HG03139 (cell line): ENCODE data around the gene WFIKKN1.

Experiments used
- ATAC-seq: cut with Tn5 transposase; IDR thresholded peaks from one replicate; pipeline ENCODE4 v1.9.1; 2021; ENCODE audit not compliant: unreplicated experiment

WFIKKN1 gene

GRCh38 chr16:635573-636205 is 4.9 kb downstream of the WFIKKN1 start:
- ATAC-seq = no peak

- peak; percentile 51 for ATAC-seq
Observed at GRCh38 chr16:636206-637080, 5.7 kb downstream of the WFIKKN1 start, which contains the start of gene METTL26. Gene METTL26 (minus strand): TSS chr16:636305. CDS start chr16:636290, 15 bp downstream.

- ATAC-seq = no peak
Observed at GRCh38 chr16:637081-638018, 6.6 kb downstream of the WFIKKN1 start.

DNA sequence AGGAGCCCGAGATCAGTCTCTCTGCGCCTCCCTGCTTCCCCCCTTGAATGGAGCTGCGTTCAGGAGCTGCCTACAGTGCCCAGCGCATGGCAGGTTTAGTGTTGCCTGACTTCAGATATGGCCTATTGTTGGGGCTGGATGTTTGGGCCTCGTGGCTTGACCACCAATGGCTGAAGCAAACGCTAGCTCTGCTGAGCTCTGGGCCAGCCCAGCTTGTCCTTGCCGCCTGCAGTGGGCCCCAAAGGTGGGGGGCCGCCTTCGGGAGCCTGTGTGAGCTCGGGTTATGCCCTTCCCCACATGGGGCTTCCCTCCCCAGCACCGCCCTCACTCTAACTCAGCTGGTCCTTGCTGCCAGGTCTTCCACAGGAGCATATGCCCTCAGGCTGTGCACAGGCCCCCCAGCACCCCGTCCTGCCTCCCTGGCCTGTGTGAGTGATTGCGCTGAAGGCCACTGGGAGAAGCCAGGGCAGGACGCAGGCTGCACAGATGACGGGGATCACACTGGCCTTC is 7.3 kb downstream of the WFIKKN1 start:
- ATAC-seq = no peak

DNA sequence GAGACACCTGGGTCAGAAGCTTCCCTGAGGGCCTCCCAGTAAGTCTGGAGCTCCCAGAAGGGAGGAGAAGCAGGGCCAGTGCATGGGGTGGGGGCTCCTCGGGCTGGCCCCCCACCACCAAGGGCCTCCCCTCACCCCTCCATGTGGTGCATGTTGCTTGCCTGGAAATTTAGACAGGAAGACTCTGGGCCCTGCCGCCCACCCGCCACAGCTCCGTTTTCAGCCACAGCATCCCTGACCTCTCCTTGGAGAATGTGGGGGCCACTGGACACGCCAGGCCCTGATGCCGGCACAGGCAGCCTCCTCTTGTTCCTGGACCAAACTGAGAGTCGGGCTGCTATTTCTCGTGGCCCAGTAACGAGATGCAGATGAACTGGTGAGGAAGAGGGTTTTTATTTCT is 8.1 kb downstream of the WFIKKN1 start:
- no peak for ATAC-seq

GRCh38 chr16:640614-641013 is 9.8 kb downstream of the WFIKKN1 start:
- no peak for ATAC-seq

- ATAC-seq = no peak
Observed at GRCh38 chr16:641326-642188, 10.8 kb downstream of the WFIKKN1 start, which contains the start of gene MCRIP2. Gene MCRIP2 (plus strand): TSS chr16:641828. CDS start chr16:641992, 164 bp downstream.

GRCh38 chr16:642189-643049 is 11.6 kb downstream of the WFIKKN1 start:
- ATAC-seq = no peak

- no peak for ATAC-seq
Observed at GRCh38 chr16:643050-643368, 12.2 kb downstream of the WFIKKN1 start.

DNA sequence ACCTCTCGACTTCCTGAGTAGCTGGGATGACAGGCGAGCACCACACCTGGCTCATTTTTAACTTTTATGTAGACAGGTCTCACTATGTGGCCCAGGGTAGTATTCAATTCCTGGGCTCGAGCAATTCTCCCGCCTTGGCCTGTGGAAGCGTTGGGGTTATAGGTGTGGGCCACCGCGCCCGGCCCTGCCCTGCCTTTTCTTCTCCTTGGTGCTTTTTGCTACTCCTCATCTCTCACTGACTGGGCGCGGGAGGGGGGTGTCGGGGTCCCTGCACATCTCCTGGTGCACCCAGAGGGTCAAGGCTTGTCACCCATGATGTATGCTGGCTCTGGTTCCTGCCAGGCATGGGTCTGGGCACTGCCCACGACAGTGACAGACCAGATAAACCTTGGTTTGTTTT is 13.8 kb downstream of the WFIKKN1 start:
- ATAC-seq = no peak

- ATAC-seq = no peak
Observed at GRCh38 chr16:645852-646678, 15.3 kb downstream of the WFIKKN1 start.

DNA sequence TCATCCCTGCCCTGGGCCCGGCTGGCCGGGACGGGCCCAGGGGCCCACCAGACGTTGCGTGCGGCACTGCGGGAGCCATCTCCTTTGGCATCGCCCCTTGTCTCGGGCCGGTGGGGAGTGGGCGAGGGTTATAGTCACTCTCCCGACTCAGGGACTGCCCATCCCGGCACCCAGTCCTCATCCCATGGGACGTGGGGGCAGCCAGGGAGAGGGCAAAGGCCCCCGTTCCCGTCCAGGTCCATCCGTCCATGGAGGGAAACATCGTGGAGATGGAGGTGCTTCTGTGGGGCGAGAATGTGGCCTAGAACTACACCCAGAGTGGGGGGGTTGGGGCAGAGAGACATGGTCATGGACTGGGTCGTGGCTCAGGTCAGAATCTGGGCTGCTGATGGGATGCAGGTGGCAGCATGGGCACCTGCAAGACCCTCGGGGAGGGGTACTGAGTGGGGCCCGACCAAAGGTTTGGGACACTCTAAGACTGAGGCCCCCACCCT is 15.9 kb downstream of the WFIKKN1 start:
- no peak for ATAC-seq

GRCh38 chr16:647173-647902 is 16.6 kb downstream of the WFIKKN1 start:
- ATAC-seq = no peak

DNA sequence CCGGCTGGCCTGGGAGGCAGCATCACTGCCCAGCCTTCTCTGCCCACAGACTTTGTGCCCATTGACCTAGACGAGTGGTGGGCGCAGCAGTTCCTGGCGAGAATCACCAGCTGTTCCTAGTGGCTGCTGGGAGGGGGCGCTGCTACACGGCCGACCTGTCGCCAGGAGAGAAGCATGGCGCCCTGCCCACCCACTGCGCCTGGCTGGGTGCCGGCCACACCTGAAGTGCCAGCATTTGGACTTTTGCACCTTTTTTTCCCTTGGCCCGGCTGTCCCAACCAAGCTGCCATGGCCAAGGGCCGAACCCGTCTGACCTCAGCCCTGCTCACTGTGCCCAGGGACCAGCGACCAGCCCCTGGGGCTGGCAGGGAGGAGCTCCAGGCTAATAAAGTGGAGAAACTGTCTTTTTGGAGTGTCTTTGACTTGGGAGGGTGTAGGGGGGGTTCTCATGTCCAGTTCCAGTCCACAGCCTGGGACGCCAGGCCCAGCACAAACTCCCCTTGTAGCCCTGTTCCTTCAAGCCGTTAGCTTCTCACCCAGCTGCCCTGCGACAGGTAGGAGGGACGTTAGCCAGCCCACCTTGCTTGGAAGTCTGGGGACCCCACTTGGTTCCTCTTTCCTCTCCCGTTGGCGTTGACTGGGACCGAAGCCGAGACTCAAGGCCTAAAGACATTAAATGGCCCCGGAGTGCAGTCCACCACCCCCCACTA is 17.4 kb downstream of the WFIKKN1 start:
- no peak for ATAC-seq

GRCh38 chr16:648781-649589 is 18.2 kb downstream of the WFIKKN1 start, which contains the start of gene WDR90:
Gene WDR90 (plus strand): TSS chr16:649365. CDS start chr16:649417, 52 bp downstream.
- ATAC-seq = peak; percentile 77

GRCh38 chr16:649631-650030 is 18.8 kb downstream of the WFIKKN1 start:
- peak; percentile 4 for ATAC-seq
